Lung (tissue), 16 donors: ENCODE measurements around the gene ARHGAP28. TPM values are rescaled to one million over a fixed set of nuclear protein-coding genes. Genes with fewer than 3 reads are reported as not detected.

ENCODE experiments used
- ATAC-seq: fragments of 200-7000 bp; cut with Tn5 transposase; one replicate; pipeline ENCODE4 v1.9.1; 2020; ENCODE audit warnings: moderate number of reproducible peaks; ENCODE audit not compliant: insufficient read depth, low FRiP score
- DNase-seq, 3 donors: peaks; one replicate each; pipeline ENCODE4 v3.0.0-alpha.2; 2013 to 2017
- H3K27ac ChIP-seq, 2 donors: one replicate each; pipeline ENCODE4 v1.5.1; 2013; ENCODE audit warnings: mild to moderate bottlenecking in 2 of 2, moderate library complexity in 2 of 2, control low read depth in 1 of 2, inconsistent platforms in 1 of 2, low read depth in 1 of 2, low read length in 1 of 2
- H3K27me3 ChIP-seq, 3 donors: one replicate each; pipeline ENCODE4 v1.5.1; 2013; ENCODE audit warnings: low read length in 2 of 3; ENCODE audit not compliant: control insufficient read depth in 3 of 3, insufficient read depth in 3 of 3
- H3K36me3 ChIP-seq, 4 donors: one replicate each; pipeline ENCODE4 v1.5.1; 2013; ENCODE audit warnings: low read length in 4 of 4, mild to moderate bottlenecking in 1 of 4, moderate library complexity in 1 of 4; ENCODE audit not compliant: control insufficient read depth in 4 of 4, insufficient read depth in 4 of 4
- H3K4me1 ChIP-seq, 5 donors: one replicate each; pipeline ENCODE4 v1.5.1; 2013; ENCODE audit warnings: low read length in 5 of 5, mild to moderate bottlenecking in 2 of 5, moderate library complexity in 1 of 5; ENCODE audit not compliant: control insufficient read depth in 5 of 5, insufficient read depth in 5 of 5
- H3K4me3 ChIP-seq: one replicate; pipeline ENCODE4 v1.5.1; 2013; ENCODE audit warnings: mild to moderate bottlenecking, control low read depth, moderate library complexity
- H3K9ac ChIP-seq, 2 donors: one replicate each; pipeline ENCODE4 v1.5.1; 2013; ENCODE audit warnings: low read length in 2 of 2, control low read depth in 1 of 2; ENCODE audit not compliant: insufficient read depth in 1 of 2
- H3K9me3 ChIP-seq, 4 donors: one replicate each; pipeline ENCODE4 v1.5.1; 2013; ENCODE audit warnings: low read length in 3 of 4, mild to moderate bottlenecking in 1 of 4, moderate library complexity in 1 of 4; ENCODE audit not compliant: control insufficient read depth in 4 of 4, insufficient read depth in 3 of 4
- CTCF ChIP-seq: IDR thresholded peaks from 2 replicates; pipeline ENCODE4 v1.5.1; 2012; ENCODE audit warnings: mild to moderate bottlenecking; ENCODE audit errors: control extremely low read depth, extremely low read depth
- WGBS, 2 donors: extraction: QIAGEN DNeasy Blood & Tissue Kit; methylation state at CpG; one replicate each; pipeline ENCODE4 v1.1.7; 2013; 5-methylcytosine and 5-hydroxymethylcytosine counted together
- long read RNA-seq, 5 donors: transcript quantifications; one replicate each; lab custom pipeline, GENCODE V29; 2026
- polyA plus RNA-seq, 2 donors: library from polyadenylated mRNA; stranded (reverse); fragments of 200-250 nt; gene quantifications; one replicate each; pipeline ENCODE4 v1.2.1, GENCODE V29; 2013
- total RNA-seq, 2 donors: library from RNA; depleted of rRNA in 1 of 2; stranded (reverse); fragments of >200 nt in 1 of 2; gene quantifications; one replicate each; pipeline ENCODE4 v1.2.1, GENCODE V29; 2014 to 2021
- donor health status: control.
- donor health status: control.
- donor health status: Bipolar disorder and iron deficiency.
- donor health status: healthy.
- donor health status: DM: yes; HTN: yes; CAD: no.

ARHGAP28 gene, protein sequence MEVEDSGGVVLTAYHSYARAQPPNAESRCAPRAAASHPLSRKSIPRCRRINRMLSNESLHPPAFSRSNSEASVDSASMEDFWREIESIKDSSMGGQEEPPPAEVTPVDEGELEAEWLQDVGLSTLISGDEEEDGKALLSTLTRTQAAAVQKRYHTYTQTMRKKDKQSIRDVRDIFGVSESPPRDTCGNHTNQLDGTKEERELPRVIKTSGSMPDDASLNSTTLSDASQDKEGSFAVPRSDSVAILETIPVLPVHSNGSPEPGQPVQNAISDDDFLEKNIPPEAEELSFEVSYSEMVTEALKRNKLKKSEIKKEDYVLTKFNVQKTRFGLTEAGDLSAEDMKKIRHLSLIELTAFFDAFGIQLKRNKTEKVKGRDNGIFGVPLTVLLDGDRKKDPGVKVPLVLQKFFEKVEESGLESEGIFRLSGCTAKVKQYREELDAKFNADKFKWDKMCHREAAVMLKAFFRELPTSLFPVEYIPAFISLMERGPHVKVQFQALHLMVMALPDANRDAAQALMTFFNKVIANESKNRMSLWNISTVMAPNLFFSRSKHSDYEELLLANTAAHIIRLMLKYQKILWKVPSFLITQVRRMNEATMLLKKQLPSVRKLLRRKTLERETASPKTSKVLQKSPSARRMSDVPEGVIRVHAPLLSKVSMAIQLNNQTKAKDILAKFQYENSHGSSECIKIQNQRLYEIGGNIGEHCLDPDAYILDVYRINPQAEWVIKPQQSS
- total RNA-seq = 100 to 1,000 TPM in 1 of 2 donors, 1 to 10 TPM in 1; 9.4 to 123 TPM
- polyA plus RNA-seq = 1 to 10 TPM; 1.4 to 1.7 TPM
- long read RNA-seq, donor 1, transcript ARHGAP28-203 (18 exons, 2,295 nt) = major isoform, 23 of 32 reads
- long read RNA-seq, donor 1, partial matches to known transcripts = 0 of 32 reads
- long read RNA-seq, donor 1, other reads (novel, unspliced or antisense) = 5 of 32 reads
- long read RNA-seq, donor 2, transcript ARHGAP28-211 (1 exons, 1,960 nt) = major isoform, 5 of 7 reads
- long read RNA-seq, donor 2, partial matches to known transcripts = 0 of 7 reads
- long read RNA-seq, donor 2, other reads (novel, unspliced or antisense) = 0 of 7 reads
- long read RNA-seq, donor 3, transcript ARHGAP28-211 (1 exons, 1,960 nt) = major isoform, 9 of 16 reads
- long read RNA-seq, donor 3, transcript ARHGAP28-203 (18 exons, 2,295 nt) = minor isoform, 6 of 16 reads
- long read RNA-seq, donor 3, partial matches to known transcripts = 0 of 16 reads
- long read RNA-seq, donor 3, other reads (novel, unspliced or antisense) = 0 of 16 reads
- long read RNA-seq, donor 4, partial matches to known transcripts = 23 of 27 reads
- long read RNA-seq, donor 4, other reads (novel, unspliced or antisense) = 0 of 27 reads
- long read RNA-seq, donor 5, transcript ARHGAP28-203 (18 exons, 2,295 nt) = major isoform, 10 of 18 reads
- long read RNA-seq, donor 5, partial matches to known transcripts = 5 of 18 reads
- long read RNA-seq, donor 5, other reads (novel, unspliced or antisense) = 0 of 18 reads

DNA sequence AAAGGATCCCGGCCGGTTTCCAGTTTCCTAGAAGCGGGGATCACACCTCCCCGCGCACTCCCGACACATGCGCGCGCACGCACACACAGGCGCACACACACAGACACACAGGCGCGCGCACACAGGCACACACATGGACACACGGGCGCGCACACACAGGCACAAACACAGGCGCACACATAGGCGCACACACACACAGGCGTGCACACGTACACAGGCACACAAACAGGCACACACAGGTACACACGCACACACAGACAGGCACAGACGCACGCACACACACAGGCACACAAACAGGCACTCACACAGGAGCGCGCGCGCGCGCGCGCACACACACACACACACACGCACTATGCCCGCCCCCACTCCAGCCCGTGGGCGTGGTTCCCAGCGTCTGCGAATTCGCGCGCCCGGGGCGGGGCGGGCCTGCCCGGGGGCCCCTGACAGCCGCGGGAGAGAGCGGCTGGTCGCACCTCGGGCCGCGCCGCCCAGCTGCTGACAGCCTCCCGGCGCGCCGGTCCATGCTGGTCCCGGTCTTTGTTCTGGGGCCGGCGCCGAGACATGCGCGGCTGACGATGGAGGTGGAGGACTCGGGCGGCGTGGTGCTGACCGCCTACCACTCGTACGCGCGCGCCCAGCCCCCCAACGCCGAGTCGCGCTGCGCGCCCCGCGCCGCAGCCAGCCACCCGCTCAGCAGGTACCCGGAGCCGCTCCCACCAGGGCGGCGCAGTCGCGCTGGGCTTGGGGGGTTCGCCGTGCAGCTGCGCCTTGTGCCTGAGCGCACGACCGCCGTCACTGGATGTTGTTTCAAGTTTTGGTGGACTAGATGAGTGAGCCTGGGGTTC is at the start of gene ARHGAP28:
Gene ARHGAP28 (plus strand): TSS at position 470 of the 845 bp plus-strand sequence. CDS start 106 bp downstream, at position 576.
- peak; percentile 85 for ATAC-seq
- peak; percentile 96 to 99 (median 99) for DNase-seq
- Histone ChIP-seq H3K9ac (peak within 1 kb of the TSS; percentile 84 to 99), H3K27ac (peak within 1 kb of the TSS; percentile 71 to 94), H3K27me3 (no peaks in the 10 kb centered on the region), H3K4me3 (peak within 1 kb of the TSS; percentile 80), H3K4me1 (peaks cover 0 to 46% (median 1%) of the 10 kb centered on the region in 5 donors), H3K9me3 (no peaks in the 10 kb centered on the region), H3K36me3 (peaks cover 0 to 3% (median 0%) of the 10 kb centered on the region in 4 donors)
- no peak for TF ChIP-seq CTCF
- WGBS, 2 donors = 1% methylated on average over 79 to 96 of the region's 96 CpGs

DNA sequence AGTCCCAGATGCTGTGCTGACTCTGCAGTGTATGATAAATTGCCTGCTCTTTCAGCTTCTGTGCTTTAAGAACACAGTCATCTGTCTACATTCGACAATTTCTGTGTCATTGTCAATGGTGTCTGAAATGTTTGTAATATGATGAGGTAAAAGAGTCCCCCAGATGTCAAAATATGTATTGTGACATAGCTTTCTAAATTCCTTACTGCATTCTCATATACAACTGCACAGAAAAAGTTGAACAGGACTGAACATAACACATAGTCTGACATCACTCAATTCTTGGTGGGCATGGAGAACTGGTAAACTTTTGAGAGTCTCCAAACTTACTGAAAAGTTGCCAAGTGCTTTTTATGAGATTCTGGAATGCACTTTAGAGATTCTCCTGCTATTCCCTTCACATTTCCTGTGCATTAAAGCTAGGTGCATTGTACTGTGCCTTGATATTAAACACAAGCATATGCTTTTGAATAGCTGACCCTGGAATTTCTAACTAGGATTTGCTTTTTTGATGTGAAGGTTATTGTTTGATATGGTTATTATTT is 48.1 kb upstream of the ARHGAP28 start:
- Histone ChIP-seq H3K36me3 (no peaks in the 10 kb centered on the region), H3K4me1 (peaks cover 0 to 9% (median 0%) of the 10 kb centered on the region in 5 donors), H3K9me3 (no peaks in the 10 kb centered on the region), H3K27me3 (no peaks in the 10 kb centered on the region), H3K27ac (no peak overlapping the region), H3K9ac (no peak overlapping the region), H3K4me3 (no peak overlapping the region)
- no peak for TF ChIP-seq CTCF
- DNase-seq (peak in 1 of 3 donors; percentile 26), ATAC-seq (no peak)
- WGBS, 2 donors = 51 to 75% methylated on average over 1 of the region's 1 CpG
